ENCODE results near the gene UVRAG. TPM values are rescaled to one million over a fixed set of nuclear protein-coding genes. Genes with fewer than 3 reads are reported as not detected.

UVRAG gene
- total and polyA plus RNA-seq, 4 donors, result 8.7 to 53.2 (median 18.3) TPM

GRCh38 chr11:75891947-75892739 is 77.1 kb downstream of the UVRAG start:
- 32 to 58% methylated on average over 6 of the region's 6 CpGs for WGBS, 2 donors
- no peak for TF ChIP-seq CTCF (IDR thresholded peaks at IDR 0.05; ENCODE audit: control extremely low read depth, extremely low read depth)
- peak overlapping the region in 1 of 2 donors; percentile 83 for H3K27ac ChIP-seq (ENCODE audit: low read depth in 1 of 2, low read length in 1 of 2)
- H3K4me3 ChIP-seq, result no peak overlapping the region
- H3K36me3 ChIP-seq (ENCODE audit: control insufficient read depth in 4 of 4, insufficient read depth in 4 of 4, low read length in 4 of 4), result peaks cover 0 to 6% (median 0%) of the 10 kb centered on the region in 4 donors
- H3K9ac ChIP-seq (ENCODE audit: insufficient read depth in 1 of 2, low read length in 2 of 2), result no peak overlapping the region
- DNase-seq (no peak), ATAC-seq (ENCODE audit: insufficient read depth, low FRiP score) (no peak)
- no peaks in the 10 kb centered on the region for H3K9me3 ChIP-seq (ENCODE audit: control insufficient read depth in 4 of 4, insufficient read depth in 3 of 4, low read length in 3 of 4)
- H3K4me1 ChIP-seq (ENCODE audit: control insufficient read depth in 5 of 5, insufficient read depth in 5 of 5, low read length in 5 of 5), result peaks cover 0 to 5% (median 3%) of the 10 kb centered on the region in 5 donors
- no peaks in the 10 kb centered on the region for H3K27me3 ChIP-seq (ENCODE audit: control insufficient read depth in 3 of 3, insufficient read depth in 3 of 3, low read length in 2 of 3)

GRCh38 chr11:75893251-75893650 is 78.2 kb downstream of the UVRAG start:
- 72 to 80% methylated on average over 4 of the region's 4 CpGs for WGBS, 2 donors
- ATAC-seq (ENCODE audit: insufficient read depth, low FRiP score), result no peak
- Histone ChIP-seq H3K4me1 (ENCODE audit: control insufficient read depth in 5 of 5, insufficient read depth in 5 of 5, low read length in 5 of 5) (peaks cover 0 to 5% (median 0%) of the 10 kb centered on the region in 5 donors), H3K27ac (ENCODE audit: low read depth in 1 of 2, low read length in 1 of 2) (no peak overlapping the region), H3K9me3 (ENCODE audit: control insufficient read depth in 4 of 4, insufficient read depth in 3 of 4, low read length in 3 of 4) (no peaks in the 10 kb centered on the region), H3K9ac (ENCODE audit: insufficient read depth in 1 of 2, low read length in 2 of 2) (no peak overlapping the region), H3K4me3 (no peak overlapping the region), H3K27me3 (ENCODE audit: control insufficient read depth in 3 of 3, insufficient read depth in 3 of 3, low read length in 2 of 3) (no peaks in the 10 kb centered on the region), H3K36me3 (ENCODE audit: control insufficient read depth in 4 of 4, insufficient read depth in 4 of 4, low read length in 4 of 4) (peaks cover 0 to 5% (median 0%) of the 10 kb centered on the region in 4 donors)
- DNase-seq, result no peak
- no peak for TF ChIP-seq CTCF (IDR thresholded peaks at IDR 0.05; ENCODE audit: control extremely low read depth, extremely low read depth)

- Histone ChIP-seq H3K9me3 (ENCODE audit: control insufficient read depth in 4 of 4, insufficient read depth in 3 of 4, low read length in 3 of 4) (no peaks in the 10 kb centered on the region), H3K4me3 (no peak overlapping the region), H3K9ac (ENCODE audit: insufficient read depth in 1 of 2, low read length in 2 of 2) (no peak overlapping the region), H3K4me1 (ENCODE audit: control insufficient read depth in 5 of 5, insufficient read depth in 5 of 5, low read length in 5 of 5) (peaks cover 0 to 5% (median 0%) of the 10 kb centered on the region in 5 donors), H3K27ac (ENCODE audit: low read depth in 1 of 2, low read length in 1 of 2) (no peak overlapping the region), H3K27me3 (ENCODE audit: control insufficient read depth in 3 of 3, insufficient read depth in 3 of 3, low read length in 2 of 3) (no peaks in the 10 kb centered on the region), H3K36me3 (ENCODE audit: control insufficient read depth in 4 of 4, insufficient read depth in 4 of 4, low read length in 4 of 4) (peaks cover 0 to 5% (median 0%) of the 10 kb centered on the region in 4 donors)
- no peak for ATAC-seq (ENCODE audit: insufficient read depth, low FRiP score)
- WGBS, 2 donors, result 41 to 69% methylated on average over 3 of the region's 3 CpGs
- no peak for TF ChIP-seq CTCF (IDR thresholded peaks at IDR 0.05; ENCODE audit: control extremely low read depth, extremely low read depth)
- DNase-seq, result no peak
These were observed 79.1 kb downstream of the UVRAG start for GRCh38 chr11:75894036-75894585.

Data from lung (tissue), 12 donors.